Measurements from ENCODE around the gene ATPAF2. TPM values are rescaled to one million over a fixed set of nuclear protein-coding genes. Genes with fewer than 3 reads are reported as not detected.

ATPAF2 gene
- total RNA-seq, 2 experiments from 2014 or later: 27.0 to 32.4 TPM

DNA sequence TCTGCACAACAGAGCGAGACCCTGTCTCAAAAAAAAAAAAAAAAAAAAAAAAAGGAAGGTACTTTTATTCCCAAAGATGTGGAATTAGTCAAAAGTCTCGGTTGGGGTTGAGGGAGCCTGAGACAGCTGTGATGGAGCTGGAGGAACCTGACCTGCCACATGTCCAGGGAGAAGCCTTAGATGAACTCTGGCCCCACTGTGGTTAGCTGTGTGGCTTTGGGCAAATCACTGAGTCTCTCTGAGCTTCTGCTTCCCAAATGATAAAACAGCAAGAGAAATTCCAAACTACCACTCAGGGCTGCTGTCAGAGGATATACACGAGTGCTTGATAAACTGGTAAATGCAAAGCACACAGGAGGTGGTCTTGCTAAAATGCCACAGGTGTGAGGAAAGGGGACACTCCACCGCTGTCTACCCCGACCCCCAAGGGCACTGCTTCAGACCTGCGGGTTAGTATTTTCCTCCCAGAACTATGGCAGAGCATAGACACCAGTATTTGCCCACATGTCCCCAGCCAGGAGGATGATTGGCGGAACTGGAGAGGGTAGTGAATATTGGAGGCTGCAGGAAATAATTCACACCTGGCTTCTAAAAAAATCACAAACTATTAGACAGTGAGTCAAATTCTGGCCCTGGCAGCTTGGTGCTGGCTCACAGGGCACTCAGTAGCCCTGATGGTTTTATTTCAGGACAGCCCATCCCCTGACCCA is 51.6 kb downstream of the ATPAF2 start:
- Mint-ChIP-seq H3K9me3 (no peaks in the 10 kb centered on the region), H3K36me3 (ENCODE audit: low read depth) (no peaks in the 10 kb centered on the region), H3K4me1 (no peaks in the 10 kb centered on the region), H3K4me3 (no peak overlapping the region), H3K27ac (no peak overlapping the region), H3K27me3 (no peaks in the 10 kb centered on the region)
- ChIA-PET CTCF (no interaction called here), POLR2A (no interaction called here)
- DNase-seq: no peak

DNA sequence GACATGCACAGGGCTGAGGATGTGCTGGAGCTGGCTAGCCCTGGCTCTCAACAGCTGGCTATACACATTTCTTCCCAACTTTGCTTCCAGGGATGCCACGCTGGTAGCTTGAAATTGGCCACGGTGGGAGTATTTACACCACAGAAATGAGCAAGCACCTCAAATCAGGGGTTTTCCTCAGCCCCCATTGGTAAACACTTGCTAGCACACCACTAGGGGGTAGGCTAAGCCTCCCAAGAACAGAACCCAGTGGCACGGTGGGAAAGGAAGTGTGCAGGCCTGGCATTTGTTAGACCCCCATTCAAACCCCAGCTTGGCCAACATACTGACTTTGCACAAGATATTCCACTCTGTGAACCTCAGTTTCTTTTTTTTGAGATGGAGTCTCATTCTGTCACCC is 53.4 kb downstream of the ATPAF2 start:
- H3K4me3 Mint-ChIP-seq: no peak overlapping the region
- H3K27ac Mint-ChIP-seq: no peak overlapping the region
- H3K4me1 Mint-ChIP-seq: no peaks in the 10 kb centered on the region
- no peaks in the 10 kb centered on the region for H3K27me3 Mint-ChIP-seq
- no peak for DNase-seq
- ChIA-PET CTCF (interaction anchor here (0.6 to 1.9 kb wide), 5 partner anchors 10 to 48 kb away, joined by 3 to 8 read pairs (median 3); no protein-coding TSS in a partner anchor), POLR2A (no interaction called here)
- no peaks in the 10 kb centered on the region for H3K9me3 Mint-ChIP-seq
- H3K36me3 Mint-ChIP-seq (ENCODE audit: low read depth): no peaks in the 10 kb centered on the region

DNA sequence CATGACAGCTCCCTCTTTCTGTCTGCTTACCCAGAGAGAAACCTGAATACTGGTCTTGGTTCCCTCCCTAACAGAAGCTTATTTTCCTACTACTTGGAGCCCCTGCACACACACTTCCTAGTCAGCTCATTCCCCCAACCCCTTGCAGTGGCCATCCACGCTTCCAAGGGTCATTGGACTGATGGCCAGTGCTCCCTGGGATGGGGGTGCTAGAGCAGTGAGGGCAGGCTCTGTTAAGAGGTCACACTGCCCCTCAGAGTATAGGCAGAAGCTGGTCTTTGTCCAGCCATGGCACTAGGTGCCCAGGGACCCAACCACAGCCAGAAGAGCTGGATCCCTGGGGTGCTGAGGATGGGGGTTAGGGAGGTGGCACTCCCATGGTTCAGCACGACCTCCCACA is 53.8 kb downstream of the ATPAF2 start:
- H3K9me3 Mint-ChIP-seq: no peaks in the 10 kb centered on the region
- ChIA-PET CTCF (interaction anchor here (0.6 to 1.9 kb wide), 7 partner anchors 10 to 48 kb away, joined by 3 to 8 read pairs (median 4); no protein-coding TSS in a partner anchor), POLR2A (no interaction called here)
- H3K4me3 Mint-ChIP-seq: no peak overlapping the region
- no peaks in the 10 kb centered on the region for H3K27me3 Mint-ChIP-seq
- H3K27ac Mint-ChIP-seq: no peak overlapping the region
- DNase-seq: no peak
- H3K36me3 Mint-ChIP-seq (ENCODE audit: low read depth): no peaks in the 10 kb centered on the region
- no peaks in the 10 kb centered on the region for H3K4me1 Mint-ChIP-seq

DNA sequence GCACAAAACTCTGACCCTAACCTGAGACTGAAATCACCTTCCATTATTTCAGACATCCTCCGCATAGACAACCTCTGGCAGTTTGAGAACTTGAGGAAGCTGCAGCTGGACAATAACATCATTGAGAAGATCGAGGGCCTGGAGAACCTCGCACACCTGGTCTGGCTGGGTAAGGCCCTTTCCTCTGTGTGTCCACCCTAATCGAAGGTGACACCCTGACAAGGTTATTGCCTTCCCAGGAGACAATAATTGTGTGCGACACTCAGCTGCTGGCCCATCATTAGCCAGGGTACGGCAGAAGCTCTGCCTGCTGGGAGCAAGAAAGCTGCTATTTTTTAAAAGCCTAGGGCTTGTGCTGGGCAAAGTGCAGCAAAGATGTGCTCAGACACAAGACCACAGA is 55.2 kb downstream of the ATPAF2 start:
- Mint-ChIP-seq H3K4me1 (no peaks in the 10 kb centered on the region), H3K4me3 (no peak overlapping the region), H3K9me3 (no peaks in the 10 kb centered on the region), H3K36me3 (ENCODE audit: low read depth) (no peaks in the 10 kb centered on the region), H3K27me3 (no peaks in the 10 kb centered on the region), H3K27ac (no peak overlapping the region)
- no peak for DNase-seq
- CTCF ChIA-PET: no interaction called here
- POLR2A ChIA-PET: no interaction called here

DNA sequence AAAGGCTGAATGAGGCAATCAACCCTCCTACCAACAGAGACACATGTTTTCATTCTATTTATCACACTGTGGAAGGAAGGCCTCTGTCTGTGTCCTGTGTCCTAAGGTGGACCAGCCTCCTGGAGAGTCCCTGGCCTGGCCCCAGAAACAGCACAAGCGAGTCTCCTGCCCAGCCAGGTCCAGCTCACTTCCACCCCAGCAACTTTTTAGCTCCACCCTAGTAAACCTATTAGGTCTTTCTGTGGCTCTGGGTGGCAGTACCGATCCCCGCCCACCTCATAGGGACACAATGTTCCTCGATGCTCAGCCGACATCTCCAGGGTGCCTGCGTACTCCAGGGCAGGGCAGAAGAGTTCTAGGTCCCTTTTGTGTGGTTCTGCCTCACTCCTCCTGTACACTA is 55.6 kb downstream of the ATPAF2 start:
- H3K4me3 Mint-ChIP-seq: no peak overlapping the region
- no peaks in the 10 kb centered on the region for H3K9me3 Mint-ChIP-seq
- no peak for DNase-seq
- H3K27me3 Mint-ChIP-seq: no peaks in the 10 kb centered on the region
- CTCF ChIA-PET: no interaction called here
- POLR2A ChIA-PET: no interaction called here
- H3K27ac Mint-ChIP-seq: no peak overlapping the region
- H3K36me3 Mint-ChIP-seq (ENCODE audit: low read depth): no peaks in the 10 kb centered on the region
- H3K4me1 Mint-ChIP-seq: no peaks in the 10 kb centered on the region

DNA sequence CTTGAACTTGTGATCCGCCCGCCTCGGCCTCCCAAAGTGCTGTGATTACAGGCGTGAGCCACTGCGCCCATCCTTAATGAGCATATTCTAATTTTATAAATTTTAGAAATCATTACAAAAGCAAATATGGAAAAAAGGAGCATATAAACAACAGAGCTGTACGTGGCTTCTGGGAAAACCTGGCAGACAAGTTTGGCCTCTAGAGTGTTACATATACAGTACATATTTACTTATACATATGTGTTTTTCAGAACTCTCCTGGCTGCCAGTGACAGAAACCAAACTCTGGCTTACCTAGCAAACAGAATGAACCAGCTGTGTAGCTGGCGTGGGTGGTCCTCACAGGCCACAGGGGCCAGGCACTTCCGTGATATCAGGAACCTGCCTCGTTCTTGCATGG is 56.2 kb downstream of the ATPAF2 start:
- ChIA-PET POLR2A (no interaction called here), CTCF (no interaction called here)
- H3K27me3 Mint-ChIP-seq: no peaks in the 10 kb centered on the region
- H3K27ac Mint-ChIP-seq: no peak overlapping the region
- H3K36me3 Mint-ChIP-seq (ENCODE audit: low read depth): no peaks in the 10 kb centered on the region
- no peak overlapping the region for H3K4me3 Mint-ChIP-seq
- no peaks in the 10 kb centered on the region for H3K9me3 Mint-ChIP-seq
- no peak for DNase-seq
- H3K4me1 Mint-ChIP-seq: no peaks in the 10 kb centered on the region

DNA sequence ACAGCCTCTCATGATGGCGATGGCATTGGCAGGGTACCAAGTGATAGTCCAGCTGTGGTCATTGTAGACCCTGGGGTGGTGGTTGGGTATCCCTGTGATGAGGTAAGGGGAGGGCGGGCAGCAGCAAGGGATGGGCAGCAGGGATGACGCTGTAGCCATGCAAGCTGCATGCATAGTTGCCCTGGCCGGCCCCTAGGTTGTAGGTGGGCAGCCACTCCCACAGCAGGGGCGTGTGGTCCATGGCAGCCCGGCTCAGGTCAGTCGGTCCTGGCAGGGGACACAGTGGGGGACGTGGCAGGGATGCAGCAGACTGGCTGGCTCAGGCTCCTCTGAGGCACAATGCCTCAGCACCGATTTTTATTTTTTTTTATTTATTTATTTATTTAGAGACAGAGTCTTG is 57.6 kb downstream of the ATPAF2 start:
- POLR2A ChIA-PET: no interaction called here
- Mint-ChIP-seq H3K4me3 (no peak overlapping the region), H3K27ac (no peak overlapping the region), H3K4me1 (no peaks in the 10 kb centered on the region), H3K27me3 (no peaks in the 10 kb centered on the region), H3K36me3 (ENCODE audit: low read depth) (no peaks in the 10 kb centered on the region), H3K9me3 (no peaks in the 10 kb centered on the region)
- no peak for DNase-seq
- CTCF ChIA-PET: interaction anchor here (0.6 to 0.7 kb wide), 3 partner anchors 38 to 427 kb away, joined by 4 to 6 read pairs (median 5); no protein-coding TSS in a partner anchor

DNA sequence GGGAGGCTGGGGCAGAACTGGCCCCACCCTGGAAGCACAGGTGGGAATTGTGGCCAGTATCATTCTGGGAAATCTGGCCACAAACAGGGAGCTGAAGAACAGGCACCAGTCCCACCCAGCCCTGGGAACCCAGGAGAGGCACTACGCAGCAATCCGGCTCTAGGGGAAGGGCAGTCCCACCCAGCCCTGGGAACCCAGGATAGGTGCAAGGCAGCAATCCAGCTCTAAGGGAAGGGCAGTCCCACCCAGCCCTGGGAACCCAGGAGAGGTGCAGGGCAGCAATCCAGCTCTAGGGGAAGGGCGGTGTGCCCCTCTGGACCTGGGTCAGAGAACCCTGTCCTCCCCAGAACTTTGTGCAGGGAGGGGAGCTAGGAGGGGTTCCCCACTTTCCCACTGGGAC is 59.2 kb downstream of the ATPAF2 start:
- no peak overlapping the region for H3K4me3 Mint-ChIP-seq
- no peaks in the 10 kb centered on the region for H3K9me3 Mint-ChIP-seq
- H3K36me3 Mint-ChIP-seq (ENCODE audit: low read depth): no peaks in the 10 kb centered on the region
- H3K27ac Mint-ChIP-seq: no peak overlapping the region
- H3K27me3 Mint-ChIP-seq: no peaks in the 10 kb centered on the region
- POLR2A ChIA-PET: no interaction called here
- H3K4me1 Mint-ChIP-seq: peaks cover 3% of the 10 kb centered on the region
- CTCF ChIA-PET: interaction anchor here (1.3 kb wide), 1 partner anchor 10 kb away, joined by 5 read pairs; no protein-coding TSS in a partner anchor
- no peak for DNase-seq

DNA sequence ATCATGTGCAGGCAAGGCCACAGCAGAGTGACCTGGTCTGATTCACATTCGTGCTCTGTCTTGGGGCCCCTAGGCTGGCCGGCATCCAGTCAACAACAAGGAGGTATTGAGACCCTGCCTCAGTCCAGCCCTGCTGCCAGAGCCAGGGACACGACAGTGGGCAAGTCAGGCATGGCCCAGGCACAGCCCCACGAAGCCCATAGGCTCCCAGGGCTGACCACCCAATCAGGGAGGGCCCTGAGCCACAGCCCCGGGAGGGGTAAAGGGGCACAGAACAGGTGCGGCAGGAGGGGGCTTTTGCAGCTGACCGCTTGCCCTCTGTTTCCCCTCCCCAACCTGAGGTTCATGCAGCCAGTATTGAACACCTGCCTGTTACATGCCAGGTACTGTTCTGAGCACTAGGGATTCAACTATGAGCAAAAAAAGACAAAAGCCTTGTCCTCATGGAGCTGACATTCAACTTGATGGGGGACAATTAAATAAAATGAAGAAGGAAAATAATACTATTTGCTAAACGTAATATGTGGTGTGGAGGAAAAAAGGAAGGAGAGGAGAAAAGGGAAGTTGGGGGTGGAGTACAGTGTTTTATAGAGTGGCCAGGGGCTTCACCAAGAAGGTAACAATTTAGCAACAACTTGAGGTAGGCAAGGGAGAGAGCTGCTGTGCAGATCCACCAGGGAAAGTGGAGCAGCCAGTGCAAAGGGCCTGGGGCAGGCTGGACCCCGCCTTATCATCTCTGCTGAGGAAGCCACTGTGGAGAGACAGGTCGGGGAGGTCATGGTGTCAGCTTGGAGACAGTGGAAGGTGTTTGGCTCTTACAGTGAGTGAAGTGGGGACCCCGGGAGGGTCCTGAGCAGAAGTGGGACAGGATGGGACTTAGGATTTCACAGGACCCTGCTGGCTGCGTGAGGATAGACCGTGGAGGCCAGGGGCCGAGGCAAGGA is 60.2 kb downstream of the ATPAF2 start:
- peaks cover 3% of the 10 kb centered on the region for H3K4me1 Mint-ChIP-seq
- H3K9me3 Mint-ChIP-seq: no peaks in the 10 kb centered on the region
- CTCF ChIA-PET: no interaction called here
- POLR2A ChIA-PET: no interaction called here
- no peaks in the 10 kb centered on the region for H3K36me3 Mint-ChIP-seq (ENCODE audit: low read depth)
- H3K27ac Mint-ChIP-seq: no peak overlapping the region
- no peak overlapping the region for H3K4me3 Mint-ChIP-seq
- DNase-seq: no peak
- no peaks in the 10 kb centered on the region for H3K27me3 Mint-ChIP-seq

DNA sequence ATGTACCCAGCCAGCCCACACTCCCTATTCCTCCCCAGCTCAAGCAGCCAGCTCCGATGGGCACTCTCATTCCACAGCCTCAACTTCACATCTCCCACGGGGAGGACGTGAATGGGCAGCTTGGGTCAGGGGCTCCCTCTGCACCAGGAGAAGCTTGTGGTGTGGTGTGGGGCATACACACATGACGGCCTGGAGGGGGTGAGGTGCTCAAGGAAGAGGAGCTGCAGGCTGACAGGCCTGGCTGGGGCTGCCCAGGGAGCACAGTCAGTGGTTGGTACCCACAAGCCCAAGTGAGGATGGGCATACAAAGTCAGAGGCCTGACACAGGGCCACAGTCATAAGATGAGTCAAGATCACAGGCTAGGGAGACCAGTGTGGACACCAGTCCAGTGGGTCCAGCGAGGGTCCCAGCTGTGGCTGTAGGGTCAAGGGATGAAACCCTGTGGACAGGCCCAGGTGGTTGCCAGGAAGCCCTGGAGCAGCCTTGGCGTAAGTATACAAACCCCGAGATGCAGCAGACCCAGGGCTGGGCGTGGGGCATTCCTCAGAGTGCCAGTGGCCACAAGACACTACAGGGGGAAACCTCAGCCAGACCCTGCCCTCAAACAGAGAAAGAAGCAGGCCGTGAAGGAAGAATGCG is 61.9 kb downstream of the ATPAF2 start:
- no peaks in the 10 kb centered on the region for H3K27me3 Mint-ChIP-seq
- no peaks in the 10 kb centered on the region for H3K9me3 Mint-ChIP-seq
- H3K27ac Mint-ChIP-seq: no peak overlapping the region
- CTCF ChIA-PET: no interaction called here
- H3K4me3 Mint-ChIP-seq: no peak overlapping the region
- H3K36me3 Mint-ChIP-seq (ENCODE audit: low read depth): no peaks in the 10 kb centered on the region
- peaks cover 12% of the 10 kb centered on the region for H3K4me1 Mint-ChIP-seq
- POLR2A ChIA-PET: no interaction called here
- no peak for DNase-seq

DNA sequence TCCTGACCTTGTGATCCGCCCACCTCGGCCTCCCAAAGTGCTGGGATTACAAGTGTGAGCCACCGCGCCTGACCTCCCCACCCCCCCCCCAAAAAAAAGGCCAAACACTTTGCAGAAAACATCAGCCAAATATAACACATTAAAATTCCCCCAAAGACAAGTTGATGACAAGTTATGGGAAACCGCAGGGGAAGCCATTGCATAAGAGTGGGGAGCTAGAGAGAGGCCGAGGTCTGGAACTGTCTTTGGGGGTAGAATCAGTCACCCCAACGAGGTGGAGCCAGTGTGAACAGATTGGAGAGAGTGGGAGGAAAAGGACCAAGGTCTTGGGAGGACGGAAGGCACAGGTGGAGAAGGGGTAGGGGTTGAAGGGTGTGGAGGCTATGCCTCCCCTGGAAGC is 63.5 kb downstream of the ATPAF2 start:
- H3K4me1 Mint-ChIP-seq: peaks cover 23% of the 10 kb centered on the region
- H3K4me3 Mint-ChIP-seq: no peak overlapping the region
- no peak for DNase-seq
- H3K9me3 Mint-ChIP-seq: no peaks in the 10 kb centered on the region
- H3K27ac Mint-ChIP-seq: no peak overlapping the region
- CTCF ChIA-PET: interaction anchor here (0.6 to 1.1 kb wide), 2 partner anchors 9 to 195 kb away, joined by 3 to 6 read pairs; no protein-coding TSS in a partner anchor
- H3K36me3 Mint-ChIP-seq (ENCODE audit: low read depth): no peaks in the 10 kb centered on the region
- no peaks in the 10 kb centered on the region for H3K27me3 Mint-ChIP-seq
- POLR2A ChIA-PET: no interaction called here

DNA sequence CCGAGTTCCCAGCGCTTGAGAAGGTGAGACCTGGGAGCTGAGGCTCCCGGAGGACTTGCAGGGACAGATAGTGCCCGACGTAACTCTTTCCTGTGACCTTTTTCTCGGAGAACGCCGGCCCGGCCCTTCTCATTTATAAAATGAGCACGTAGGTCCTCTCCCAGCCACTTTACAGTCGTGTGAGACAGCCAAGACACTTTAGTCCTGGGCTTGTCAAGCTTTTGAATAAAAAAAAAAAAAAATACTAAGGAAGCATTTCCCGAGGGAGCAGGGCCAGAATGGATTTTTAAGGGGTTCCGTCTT is 66.1 kb downstream of the ATPAF2 start:
- peak overlapping the region; percentile 50 for H3K27ac Mint-ChIP-seq
- ChIA-PET CTCF (interaction anchor here (1.1 to 1.5 kb wide), 2 partner anchors 15 to 19 kb away, joined by 4 read pairs; no protein-coding TSS in a partner anchor), POLR2A (interaction anchor here (0.9 kb wide), 1 partner anchor 13 kb away, joined by 3 read pairs; no protein-coding TSS in a partner anchor)
- H3K36me3 Mint-ChIP-seq (ENCODE audit: low read depth): no peaks in the 10 kb centered on the region
- peak overlapping the region; percentile 95 for H3K4me3 Mint-ChIP-seq
- no peaks in the 10 kb centered on the region for H3K27me3 Mint-ChIP-seq
- H3K4me1 Mint-ChIP-seq: peaks cover 38% of the 10 kb centered on the region
- H3K9me3 Mint-ChIP-seq: no peaks in the 10 kb centered on the region
- no peak for DNase-seq
